Prostate gland (tissue), 2 donors: Measurements from ENCODE around the gene BUD31. TPM values are rescaled to one million over a fixed set of nuclear protein-coding genes. Genes with fewer than 3 reads are reported as not detected.
A peak's percentile ranks its signal among the peaks of the same experiment; 100 is the strongest.

Source experiments
- DNase-seq: peaks from one replicate; pipeline ENCODE4 v3.0.0-alpha.2; 2019; ENCODE audit warnings: low spot score
- H3K27ac ChIP-seq, 2 donors: fragments of 200-600 bp; sonication (generic); 2 replicates each; pipeline ENCODE4 v1.5.1; 2017 to 2019
- H3K27me3 ChIP-seq: fragments of 200-600 bp; sonication (generic); replicated peaks from 2 replicates; pipeline ENCODE4 v1.5.1; 2019; ENCODE audit not compliant: insufficient read depth
- H3K36me3 ChIP-seq, 2 donors: fragments of 200-600 bp; sonication (generic); 1 replicate in 1 of 2; 2 replicates in 1 of 2; pipeline versions ENCODE4 v1.5.1 to v1.8.1; 2017 to 2019
- H3K4me1 ChIP-seq: fragments of 200-600 bp; sonication (generic); replicated peaks from 2 replicates; pipeline ENCODE4 v1.5.1; 2019
- H3K4me3 ChIP-seq, 2 donors: fragments of 200-600 bp; sonication (generic); 2 replicates each; pipeline ENCODE4 v1.5.1; 2017 to 2019
- H3K9me3 ChIP-seq: fragments of 200-600 bp; sonication (generic); 2 replicates; pipeline ENCODE4 v1.5.1; 2017
- POLR2A ChIP-seq: fragments of 450-650 bp; IDR thresholded peaks from one replicate; pipeline ENCODE4 v1.6.1; 2016; ENCODE audit warnings: antibody characterized with exemption, mild to moderate bottlenecking
- POLR2AphosphoS5 ChIP-seq: sonication (generic); formaldehyde crosslinking; IDR thresholded peaks from one replicate; pipeline ENCODE4 v1.6.1; 2017; ENCODE audit warnings: antibody characterized with exemption
- WGBS: methylation state at CpG from one replicate; pipeline ENCODE4 v1.1.5; 2018; 5-methylcytosine and 5-hydroxymethylcytosine counted together
- intact Hi-C: fragments of 100-400 bp; cut with DNase I; formaldehyde crosslinking; loops from one replicate; pipeline ENCODE4 v1.14.2; 2022
- total RNA-seq, 2 donors: library from RNA; depleted of rRNA; stranded (reverse); fragments of >200 nt; gene quantifications; one replicate each; pipeline ENCODE4 v1.1.0, GENCODE V29; 2016
- TF ChIP-seq, protein P1 (sequence below), 4 experiments: fragments of 200-600 bp in 2 of 4; fragments of 450-650 bp in 2 of 4; sonication (generic) in 2 of 4; IDR thresholded peaks; 1 replicate in 3 of 4; 2 replicates in 1 of 4; pipeline ENCODE4 v1.5.1; 2016 to 2019; ENCODE audit warnings: antibody characterized with exemption in 4 of 4, mild to moderate bottlenecking in 2 of 4, moderate library complexity in 2 of 4

The BUD31 gene
- total RNA-seq, 2 donors from 2014 or later = 73.8 to 78.3 TPM

DNA sequence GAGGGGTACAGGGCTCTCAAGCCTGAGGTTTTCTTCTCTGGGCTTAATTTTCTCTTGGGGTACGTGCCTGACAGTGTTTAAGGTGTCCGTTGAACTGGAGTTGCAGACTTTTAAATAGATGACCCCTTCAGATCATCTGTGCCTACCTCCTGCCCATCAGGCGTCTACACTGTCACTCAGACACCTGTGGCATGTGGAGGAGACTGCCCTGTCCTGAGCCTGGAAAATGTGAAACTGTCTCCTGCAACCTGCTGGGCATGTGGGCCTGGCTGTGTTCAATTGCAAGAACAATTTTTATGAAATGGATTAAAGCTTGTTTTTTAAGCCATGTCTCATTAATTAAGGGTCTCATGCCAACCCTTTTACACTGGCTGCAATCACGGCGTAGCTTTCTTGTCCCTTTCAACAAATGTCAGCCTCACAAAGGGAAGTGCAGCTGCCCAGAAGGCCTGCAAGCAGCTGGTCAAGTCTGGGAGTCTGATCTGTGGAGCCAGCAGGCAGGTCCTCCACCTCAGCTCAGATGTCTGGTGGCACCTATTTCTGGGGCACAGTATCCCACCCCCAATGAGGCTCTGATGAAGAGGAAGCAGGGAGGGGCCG lies 48.4 kb downstream of the BUD31 start:
- 71% methylated on average over 6 of the region's 6 CpGs for WGBS

DNA sequence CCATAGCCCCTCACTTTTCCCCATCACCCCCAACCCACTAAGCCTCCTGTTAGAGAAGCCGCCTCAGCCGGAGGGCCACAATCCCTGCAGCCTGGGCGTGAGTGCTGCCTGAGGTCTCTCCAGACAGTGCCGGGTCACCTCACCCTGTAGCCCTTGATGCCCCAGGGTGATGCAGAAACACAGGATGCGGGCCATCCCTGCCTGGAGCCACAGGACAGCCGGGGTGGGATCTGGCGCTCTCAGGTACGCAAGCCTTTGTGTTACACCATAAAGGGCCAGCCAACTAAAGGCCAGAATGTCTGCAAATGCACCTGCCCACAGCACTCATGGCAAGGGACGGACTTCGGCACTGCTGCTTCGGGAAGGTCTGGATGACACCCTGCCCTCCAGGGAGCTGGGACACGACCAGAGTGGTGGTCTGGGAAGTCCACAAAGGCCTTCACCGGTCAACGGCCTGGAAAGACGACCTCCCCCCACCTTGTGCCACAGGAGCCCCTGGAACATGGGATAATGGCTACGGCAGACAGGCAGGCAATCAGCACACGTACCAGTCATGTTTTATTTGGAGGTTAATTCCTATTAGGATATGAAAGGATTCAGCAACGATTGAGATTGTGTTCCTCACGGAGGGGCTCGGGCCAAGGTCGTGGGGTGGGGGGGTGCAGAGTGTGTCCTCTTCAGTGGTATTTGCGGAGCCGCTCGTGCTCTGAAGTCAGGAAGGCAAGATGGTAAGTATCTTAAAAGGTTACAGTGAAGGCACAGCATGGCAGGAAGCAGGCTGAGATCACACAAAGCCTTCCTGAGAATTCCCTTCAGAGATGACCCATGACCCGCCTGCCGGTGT lies 49.1 kb downstream of the BUD31 start:
- TF ChIP-seq, protein P1, sequence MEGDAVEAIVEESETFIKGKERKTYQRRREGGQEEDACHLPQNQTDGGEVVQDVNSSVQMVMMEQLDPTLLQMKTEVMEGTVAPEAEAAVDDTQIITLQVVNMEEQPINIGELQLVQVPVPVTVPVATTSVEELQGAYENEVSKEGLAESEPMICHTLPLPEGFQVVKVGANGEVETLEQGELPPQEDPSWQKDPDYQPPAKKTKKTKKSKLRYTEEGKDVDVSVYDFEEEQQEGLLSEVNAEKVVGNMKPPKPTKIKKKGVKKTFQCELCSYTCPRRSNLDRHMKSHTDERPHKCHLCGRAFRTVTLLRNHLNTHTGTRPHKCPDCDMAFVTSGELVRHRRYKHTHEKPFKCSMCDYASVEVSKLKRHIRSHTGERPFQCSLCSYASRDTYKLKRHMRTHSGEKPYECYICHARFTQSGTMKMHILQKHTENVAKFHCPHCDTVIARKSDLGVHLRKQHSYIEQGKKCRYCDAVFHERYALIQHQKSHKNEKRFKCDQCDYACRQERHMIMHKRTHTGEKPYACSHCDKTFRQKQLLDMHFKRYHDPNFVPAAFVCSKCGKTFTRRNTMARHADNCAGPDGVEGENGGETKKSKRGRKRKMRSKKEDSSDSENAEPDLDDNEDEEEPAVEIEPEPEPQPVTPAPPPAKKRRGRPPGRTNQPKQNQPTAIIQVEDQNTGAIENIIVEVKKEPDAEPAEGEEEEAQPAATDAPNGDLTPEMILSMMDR (IDR thresholded peaks at IDR 0.05) = no peak
- no peak for TF ChIP-seq POLR2AphosphoS5
- TF ChIP-seq POLR2A = no peak
- no peak overlapping the region for H3K4me3 ChIP-seq
- DNase-seq = no peak
- intact Hi-C loops = no loop called here
- H3K9me3 ChIP-seq = no peaks in the 10 kb centered on the region
- WGBS = 81% methylated on average over 26 of the region's 26 CpGs
- peaks cover 9% of the 10 kb centered on the region for H3K4me1 ChIP-seq
- no peak overlapping the region for H3K27ac ChIP-seq
- H3K36me3 ChIP-seq = peaks cover 0 to 28% of the 10 kb centered on the region in 2 donors
- H3K27me3 ChIP-seq = no peaks in the 10 kb centered on the region

More for the DNA sequence above, 48.4 kb downstream of the BUD31 start:
- H3K4me1 ChIP-seq = peaks cover 12% of the 10 kb centered on the region
- no peaks in the 10 kb centered on the region for H3K9me3 ChIP-seq
- no peak overlapping the region for H3K27ac ChIP-seq
- no peak overlapping the region for H3K4me3 ChIP-seq
- no peak for DNase-seq
- no peaks in the 10 kb centered on the region for H3K27me3 ChIP-seq
- H3K36me3 ChIP-seq = peaks cover 0 to 28% of the 10 kb centered on the region in 2 donors
- intact Hi-C loops = no loop called here
- TF ChIP-seq POLR2AphosphoS5 = no peak
- TF ChIP-seq POLR2A = no peak
- TF ChIP-seq, protein P1 (IDR thresholded peaks at IDR 0.05) = no peak

DNA sequence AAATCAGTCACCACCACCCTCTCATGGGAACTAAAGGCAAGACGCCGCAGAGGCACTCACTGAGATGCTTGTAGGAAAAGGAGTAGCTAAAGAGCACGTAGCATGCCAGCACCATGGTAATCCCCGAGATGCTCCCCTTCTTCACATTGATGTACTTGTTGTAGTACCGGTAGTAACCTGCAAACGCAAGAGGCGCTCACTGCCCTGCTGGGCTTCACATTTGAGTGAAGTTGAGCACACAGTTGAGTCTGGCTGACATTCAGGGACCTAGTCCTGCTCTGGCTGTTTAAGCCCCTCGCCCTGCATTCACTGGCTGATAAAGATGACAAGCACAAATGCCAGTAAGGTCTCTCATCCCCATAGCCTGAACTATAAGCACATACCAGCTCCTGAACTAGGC lies 50.3 kb downstream of the BUD31 start:
- Histone ChIP-seq H3K4me3 (no peak overlapping the region), H3K27me3 (no peaks in the 10 kb centered on the region), H3K36me3 (peaks cover 0 to 28% of the 10 kb centered on the region in 2 donors), H3K27ac (no peak overlapping the region), H3K9me3 (no peaks in the 10 kb centered on the region), H3K4me1 (peaks cover 12% of the 10 kb centered on the region)
- TF ChIP-seq, protein P1 (IDR thresholded peaks at IDR 0.05) = peak in 1 of 4 experiments; percentile 10
- TF ChIP-seq POLR2A (no peak), POLR2AphosphoS5 (no peak)
- no peak for DNase-seq
- WGBS = 95% methylated on average over 8 of the region's 8 CpGs
- intact Hi-C loops = no loop called here

DNA sequence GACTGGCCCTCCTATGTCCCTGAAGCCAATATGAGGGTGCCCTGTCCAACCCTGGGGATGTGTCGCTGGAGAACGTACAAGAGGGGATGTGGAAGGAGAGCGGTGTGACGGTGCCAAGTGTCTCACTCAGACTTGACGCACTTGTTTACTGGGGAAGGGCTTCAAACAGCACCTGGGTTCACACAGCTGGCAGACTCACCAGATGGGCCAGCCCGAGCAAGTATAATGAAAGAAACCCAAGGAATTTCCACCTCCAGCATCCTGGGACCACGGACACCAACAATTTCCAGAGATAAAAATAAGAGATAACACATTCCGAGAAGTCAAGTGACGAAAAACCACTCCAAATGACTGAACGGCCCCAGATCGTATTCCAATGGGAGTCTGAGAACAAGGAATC lies 51.9 kb downstream of the BUD31 start:
- intact Hi-C loops = no loop called here
- TF ChIP-seq POLR2A = no peak
- TF ChIP-seq POLR2AphosphoS5 = peak; percentile 59
- H3K4me3 ChIP-seq = no peak overlapping the region
- no peaks in the 10 kb centered on the region for H3K9me3 ChIP-seq
- H3K27ac ChIP-seq = peak overlapping the region; percentile 52 to 56
- 42% methylated on average over 11 of the region's 11 CpGs for WGBS
- H3K36me3 ChIP-seq = peaks cover 0 to 28% of the 10 kb centered on the region in 2 donors
- no peaks in the 10 kb centered on the region for H3K27me3 ChIP-seq
- DNase-seq = peak; percentile 73
- peaks cover 19% of the 10 kb centered on the region for H3K4me1 ChIP-seq

DNA sequence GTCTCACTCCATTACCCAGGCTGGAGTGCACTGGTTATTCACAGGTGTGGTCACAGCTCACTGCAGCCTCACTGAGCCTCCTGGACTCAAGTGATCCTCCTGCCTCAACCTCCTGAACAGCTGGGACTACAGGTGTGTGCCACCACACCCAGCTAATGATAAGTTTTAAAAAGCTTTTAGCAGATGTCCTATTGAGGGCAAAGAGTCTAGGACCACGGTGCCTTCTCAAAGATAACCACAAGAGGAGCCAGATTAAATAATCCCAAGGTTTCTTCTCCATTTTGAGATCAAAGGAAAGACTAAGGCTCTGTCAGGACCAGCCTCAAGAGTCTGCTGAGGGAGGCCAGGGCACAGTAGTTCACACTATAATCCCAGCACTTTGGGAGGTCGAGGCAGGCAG lies 52.5 kb downstream of the BUD31 start:
- no peaks in the 10 kb centered on the region for H3K9me3 ChIP-seq
- WGBS = 91% methylated on average over 2 of the region's 2 CpGs
- H3K4me1 ChIP-seq = peaks cover 19% of the 10 kb centered on the region
- no peaks in the 10 kb centered on the region for H3K27me3 ChIP-seq
- intact Hi-C loops = no loop called here
- H3K27ac ChIP-seq = peak overlapping the region; percentile 52 to 56
- peaks cover 0 to 25% of the 10 kb centered on the region in 2 donors for H3K36me3 ChIP-seq
- TF ChIP-seq POLR2A (no peak), POLR2AphosphoS5 (no peak)
- TF ChIP-seq, protein P1 (IDR thresholded peaks at IDR 0.05) = no peak
- no peak for DNase-seq
- H3K4me3 ChIP-seq = no peak overlapping the region
